HG03565 (cell line): ENCODE data around the gene OMD.

Source experiments
- ATAC-seq: cut with Tn5 transposase; IDR thresholded peaks from one replicate; pipeline ENCODE4 v1.9.1; 2021; ENCODE audit warnings: mild to moderate bottlenecking, moderate library complexity; ENCODE audit not compliant: unreplicated experiment

The OMD gene, protein sequence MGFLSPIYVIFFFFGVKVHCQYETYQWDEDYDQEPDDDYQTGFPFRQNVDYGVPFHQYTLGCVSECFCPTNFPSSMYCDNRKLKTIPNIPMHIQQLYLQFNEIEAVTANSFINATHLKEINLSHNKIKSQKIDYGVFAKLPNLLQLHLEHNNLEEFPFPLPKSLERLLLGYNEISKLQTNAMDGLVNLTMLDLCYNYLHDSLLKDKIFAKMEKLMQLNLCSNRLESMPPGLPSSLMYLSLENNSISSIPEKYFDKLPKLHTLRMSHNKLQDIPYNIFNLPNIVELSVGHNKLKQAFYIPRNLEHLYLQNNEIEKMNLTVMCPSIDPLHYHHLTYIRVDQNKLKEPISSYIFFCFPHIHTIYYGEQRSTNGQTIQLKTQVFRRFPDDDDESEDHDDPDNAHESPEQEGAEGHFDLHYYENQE

DNA sequence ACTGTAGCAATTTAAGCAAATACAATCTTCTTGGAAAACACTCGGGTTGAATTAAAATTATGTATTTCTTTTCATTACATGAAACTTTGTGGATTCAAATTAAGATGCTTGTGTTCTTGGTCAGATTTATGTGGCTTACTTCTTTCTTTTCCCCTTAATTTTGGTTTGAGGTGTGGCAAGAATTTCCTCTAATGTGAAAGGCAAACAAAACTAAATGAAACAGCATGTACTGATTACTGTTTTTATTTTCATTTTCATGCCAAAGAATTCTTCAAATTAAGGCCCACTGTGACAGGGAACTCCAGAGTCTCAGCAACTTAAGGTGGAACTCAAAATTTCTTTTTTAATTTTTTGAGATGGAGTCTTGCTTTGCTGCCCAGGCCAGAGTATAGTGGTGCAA is at the start of gene OMD:
OMD (minus strand) TSS at position 132 of the 400 bp plus-strand sequence. CDS start 6,913 bp downstream, outside the sequence.
- ATAC-seq, result no peak

DNA sequence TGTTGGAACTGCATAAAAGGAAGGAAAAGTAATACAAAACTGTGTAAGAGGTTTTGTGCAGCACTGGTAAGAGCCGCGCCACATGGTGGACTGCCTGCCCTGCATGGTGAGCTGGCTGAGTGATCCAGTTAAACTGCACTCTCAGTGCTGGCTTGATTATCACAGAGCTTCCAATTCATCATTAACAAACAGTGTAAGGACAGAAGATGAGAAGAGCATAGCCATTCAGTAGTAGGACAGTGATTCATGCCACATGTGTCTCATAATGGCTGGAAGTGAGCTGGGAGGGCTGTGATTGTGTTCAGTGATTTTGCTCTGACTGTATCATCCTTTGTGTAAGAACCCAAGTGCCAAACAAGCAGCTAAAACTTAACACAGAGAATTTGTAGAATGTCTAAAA is 43.9 kb upstream of the OMD start:
- no peak for ATAC-seq

DNA sequence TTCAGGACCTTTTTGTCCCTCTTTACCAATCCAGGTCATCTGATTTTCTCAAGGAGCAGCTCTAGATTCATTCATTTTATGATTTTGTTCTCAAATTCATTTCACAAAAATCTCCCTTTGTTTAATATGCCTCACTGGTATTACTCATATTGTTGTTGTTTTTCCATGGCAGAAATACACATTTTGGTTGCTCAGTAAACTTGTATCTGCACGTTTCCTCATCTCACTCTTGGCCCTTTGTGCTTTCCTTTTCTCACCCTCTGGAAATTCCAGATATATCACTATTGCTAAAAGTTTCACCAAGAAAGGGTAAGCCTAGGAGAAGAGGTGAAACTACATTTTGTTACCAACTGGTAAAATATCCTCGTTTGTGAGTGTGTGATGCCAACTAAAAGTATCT is 43.2 kb upstream of the OMD start:
- ATAC-seq, result no peak

DNA sequence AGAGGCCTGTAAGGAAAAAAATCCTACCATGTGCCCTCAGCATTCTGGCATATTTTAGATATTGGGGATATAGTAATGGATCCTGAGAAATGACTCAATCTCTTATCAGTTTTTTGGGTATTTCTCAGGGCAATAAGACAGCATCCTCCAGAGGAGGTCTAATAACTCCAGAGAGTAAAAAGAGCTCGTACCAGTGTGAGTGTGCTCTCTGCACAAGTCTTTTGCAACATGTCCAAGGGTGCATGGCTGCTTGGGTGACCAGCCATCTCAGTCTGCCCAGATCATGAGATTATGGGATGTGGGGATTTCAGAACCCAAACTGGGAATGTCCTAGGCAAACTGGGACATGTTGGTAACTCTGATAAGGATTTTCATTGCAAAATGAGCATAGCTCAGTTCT is 42.8 kb upstream of the OMD start:
- no peak for ATAC-seq

DNA sequence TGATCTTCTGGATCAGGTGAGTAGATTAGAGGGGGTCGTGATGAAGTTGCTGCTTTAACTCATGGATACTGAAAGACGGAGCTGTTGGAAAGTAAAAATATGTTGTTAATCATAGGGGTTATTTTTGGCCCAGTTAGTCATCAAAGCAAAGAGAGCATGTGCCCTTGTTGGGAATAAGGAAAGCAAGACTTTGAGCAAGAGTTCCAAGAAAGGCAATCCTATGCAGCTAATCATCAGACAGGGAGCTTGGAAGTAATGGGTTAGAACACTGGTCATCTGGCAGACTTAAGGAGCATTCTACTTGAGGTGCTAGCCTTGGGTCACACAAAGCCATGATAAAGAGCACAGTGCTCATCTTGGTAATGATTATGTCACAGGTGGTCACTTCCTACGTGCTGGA is 39.7 kb upstream of the OMD start:
- no peak for ATAC-seq

DNA sequence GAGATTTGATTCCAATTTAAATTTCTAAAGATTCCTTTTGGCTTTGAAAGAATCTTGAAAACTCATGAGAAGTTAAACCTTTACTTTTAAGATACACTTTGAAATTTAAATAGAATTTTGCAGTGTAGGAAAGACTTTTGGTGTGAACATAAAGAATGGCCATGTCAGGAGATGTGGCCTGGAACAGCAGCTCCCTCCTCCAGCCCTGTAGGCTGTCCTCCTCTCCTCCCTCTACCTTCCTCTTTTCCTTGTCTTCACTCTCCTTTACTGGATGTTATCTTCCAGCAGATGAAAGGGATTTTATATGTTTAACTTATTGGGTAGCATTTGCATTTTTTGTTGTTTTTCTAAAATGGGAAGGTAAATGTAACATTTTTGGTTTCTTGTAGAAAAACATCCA is 39.1 kb upstream of the OMD start:
- no peak for ATAC-seq

DNA sequence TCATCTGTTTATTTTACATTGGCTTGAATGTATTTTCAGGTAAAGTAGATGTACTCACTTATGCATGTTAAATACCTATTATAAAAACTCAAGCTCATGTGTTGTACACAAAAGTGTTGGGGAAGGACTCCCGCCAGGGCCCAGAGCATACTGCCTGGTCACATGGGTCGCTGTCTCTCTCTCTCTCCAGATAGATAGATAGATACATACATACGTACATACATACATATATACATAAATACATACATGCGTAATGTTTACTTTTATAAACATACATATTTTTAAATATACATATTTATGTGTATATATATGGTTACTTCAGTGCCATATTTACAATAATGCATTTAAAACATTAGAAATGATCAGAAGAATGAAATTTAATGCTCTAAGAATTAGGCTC is 33.3 kb upstream of the OMD start:
- no peak for ATAC-seq

DNA sequence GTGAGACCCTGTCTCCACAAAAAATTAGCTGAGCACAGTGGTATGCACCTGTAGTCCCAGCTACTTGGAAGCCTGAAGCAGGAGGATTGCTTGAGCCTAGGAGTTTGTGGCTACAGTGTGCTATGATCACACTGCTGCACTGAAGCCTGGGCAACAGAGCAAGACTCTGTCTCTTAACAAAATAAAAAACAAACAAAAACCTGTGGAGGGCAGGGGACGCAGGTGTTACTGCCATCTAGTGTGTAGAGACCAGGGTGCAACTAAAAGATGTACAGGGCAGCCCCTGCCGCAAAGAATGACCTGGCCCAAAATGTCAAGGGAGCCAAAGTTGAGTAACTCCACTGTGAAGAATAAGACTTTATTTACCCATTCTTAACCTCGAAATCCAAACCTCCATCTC is 30.9 kb upstream of the OMD start:
- no peak for ATAC-seq

DNA sequence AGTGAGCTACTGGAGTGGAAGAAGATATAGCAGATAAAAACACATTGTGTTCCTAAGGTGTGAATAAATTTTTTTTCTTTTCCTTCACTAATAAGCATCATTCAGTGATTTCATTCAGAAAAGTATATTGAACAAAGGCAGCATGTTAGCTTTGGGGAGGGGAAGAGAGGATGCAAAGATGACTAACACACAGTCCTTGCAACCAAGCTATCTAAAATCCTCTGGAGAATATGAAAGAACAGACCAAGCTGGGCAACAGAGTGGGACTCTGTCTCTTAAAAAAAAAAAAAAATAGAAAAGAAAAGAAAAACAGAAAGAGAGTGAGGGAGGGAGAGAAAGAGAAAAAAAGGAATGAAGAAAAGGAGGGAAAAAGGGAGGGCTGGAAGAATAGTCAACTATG is 22.3 kb upstream of the OMD start:
- no peak for ATAC-seq

DNA sequence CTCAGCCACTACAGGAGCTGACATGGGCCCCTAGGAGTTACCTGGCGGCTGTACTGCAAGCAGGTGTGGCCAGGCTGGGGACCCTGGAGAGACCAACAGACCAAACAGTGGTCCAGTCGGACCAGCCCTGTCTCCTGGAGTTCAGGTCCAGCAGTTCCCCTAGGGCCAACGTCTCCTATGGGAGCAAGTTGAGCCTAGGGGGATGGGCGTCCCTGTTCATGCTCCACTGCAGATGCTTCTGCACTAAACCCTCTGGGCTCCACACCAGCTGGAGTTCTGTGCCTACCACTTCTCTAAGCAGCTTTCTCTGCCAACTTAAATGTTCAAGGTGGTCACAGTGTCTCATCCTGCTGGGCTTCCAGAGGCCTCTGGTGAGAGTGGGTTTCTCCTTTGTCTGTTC is 20.6 kb upstream of the OMD start:
- ATAC-seq, result no peak

DNA sequence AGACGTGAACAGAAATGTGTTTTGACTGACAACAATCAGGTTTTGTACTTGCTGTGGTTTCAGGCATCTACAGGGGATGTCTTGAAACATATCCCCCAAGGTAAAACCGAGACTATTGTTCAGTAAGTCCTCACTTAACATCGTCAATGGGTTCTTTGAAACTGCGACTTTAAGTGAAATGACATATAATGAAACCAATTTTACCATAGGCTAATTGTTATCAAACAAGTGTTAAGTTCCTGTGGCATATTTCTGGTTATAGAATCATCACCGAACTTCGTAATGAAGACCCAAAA is 16.4 kb upstream of the OMD start:
- no peak for ATAC-seq

DNA sequence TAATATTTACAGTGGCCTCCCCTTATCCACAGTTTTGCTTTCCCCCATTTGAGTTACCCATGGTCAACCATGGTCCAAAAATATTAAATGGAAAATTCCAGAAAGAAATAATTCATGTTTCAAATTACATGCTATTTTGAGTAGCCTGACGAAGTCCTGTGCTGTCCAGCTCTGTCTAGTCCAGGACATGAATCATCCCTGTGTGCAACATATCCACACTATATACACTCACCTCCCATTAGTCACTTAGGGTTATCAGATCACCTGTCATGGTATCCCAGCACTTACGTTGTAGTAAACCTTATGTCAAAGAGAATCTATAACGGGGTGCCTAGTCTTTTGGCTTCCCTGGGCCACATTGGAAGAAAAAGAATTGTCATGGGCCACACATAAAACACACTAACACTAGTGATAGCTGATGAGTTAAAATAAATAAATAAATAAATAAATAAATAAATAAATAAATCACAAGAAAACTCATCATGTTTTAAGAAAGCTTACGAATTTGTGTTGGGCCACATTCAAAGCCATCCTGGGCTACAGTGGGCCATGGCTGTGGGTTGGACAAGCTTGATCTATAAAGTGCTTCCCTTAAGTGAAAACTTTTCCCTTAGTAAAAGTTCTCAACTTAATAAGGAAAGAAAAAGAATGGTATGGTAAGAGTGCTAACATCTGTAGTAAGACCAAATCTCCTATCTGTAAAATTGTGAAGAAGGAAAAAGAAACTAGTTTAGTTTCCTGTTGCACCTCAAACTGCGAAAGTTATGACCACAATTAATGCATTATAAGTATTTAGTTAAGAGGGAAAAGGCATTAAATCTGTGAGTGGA is 15.9 kb upstream of the OMD start:
- ATAC-seq, result no peak

DNA sequence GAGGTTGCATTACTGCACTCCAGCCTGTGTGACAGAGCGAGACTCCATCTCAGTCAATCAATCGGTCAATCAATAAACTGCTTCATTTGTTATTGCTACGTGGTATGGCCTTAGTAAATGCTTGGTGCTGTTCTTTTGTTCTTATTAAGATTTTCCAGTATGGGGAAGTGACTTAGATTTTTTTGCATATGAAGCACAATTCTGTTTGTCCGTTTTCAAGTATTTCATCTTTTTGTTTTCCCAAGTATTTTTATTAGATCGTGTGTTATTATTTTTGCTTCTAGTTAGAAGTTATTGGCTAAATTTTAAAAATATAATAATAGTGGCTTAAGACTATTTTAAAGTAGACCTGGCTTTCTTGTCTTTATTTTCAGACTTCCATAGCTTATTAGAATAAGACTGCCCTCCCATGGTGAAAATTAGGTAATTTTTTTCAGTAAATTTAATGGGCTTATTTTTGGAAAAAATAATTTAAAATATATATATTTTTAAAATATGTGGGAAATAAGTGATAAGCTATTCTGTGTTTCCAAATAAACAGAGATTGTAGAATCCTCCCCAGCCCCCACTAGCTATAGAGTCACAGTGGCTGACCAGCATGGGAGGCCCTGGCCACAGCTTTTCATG is 14.7 kb upstream of the OMD start:
- no peak for ATAC-seq

DNA sequence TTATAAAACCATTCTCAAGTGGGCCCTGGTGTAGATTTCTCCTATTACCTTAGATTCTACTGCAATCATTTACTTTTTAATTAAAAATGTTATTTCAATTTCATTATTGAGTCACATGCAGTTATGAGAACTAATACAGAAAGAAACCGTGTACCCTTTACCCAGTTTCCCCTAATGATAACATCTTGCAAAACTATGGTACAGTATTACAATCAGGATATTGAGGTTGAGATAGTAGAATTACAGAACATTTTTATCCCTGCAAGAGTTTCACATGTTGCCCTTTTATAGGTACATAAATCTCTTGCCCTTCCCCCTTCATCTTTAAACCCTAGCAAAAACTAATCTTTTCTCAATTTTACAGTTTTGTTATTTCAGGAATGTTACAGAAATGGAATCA is 11.0 kb upstream of the OMD start:
- ATAC-seq, result no peak

DNA sequence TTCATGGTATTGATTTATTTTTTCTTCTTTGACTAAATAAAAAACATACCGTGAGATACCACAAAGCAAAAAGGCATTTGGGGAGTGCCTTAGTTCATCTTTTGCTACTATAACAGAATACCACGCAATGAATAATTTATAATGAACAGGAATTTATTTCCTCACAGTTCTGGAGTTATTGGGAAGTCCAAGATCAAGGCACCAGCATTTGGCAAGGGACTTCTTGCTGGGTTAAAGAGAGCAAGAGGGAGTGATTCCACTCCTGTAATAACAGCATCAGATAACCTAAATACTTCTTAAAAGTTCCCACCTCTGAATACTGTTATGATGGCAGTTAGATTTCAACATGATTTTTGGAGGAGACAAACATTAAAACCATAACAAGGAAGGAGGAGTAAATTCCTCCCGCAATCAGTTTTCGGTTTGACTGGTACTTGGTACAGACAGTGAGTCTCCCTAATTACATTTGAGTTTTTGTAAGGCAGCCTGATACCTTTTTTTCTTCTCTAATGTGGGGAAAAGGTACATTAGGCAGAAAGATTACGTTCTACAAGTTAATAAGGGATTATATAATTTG is 8.8 kb upstream of the OMD start:
- ATAC-seq, result no peak

DNA sequence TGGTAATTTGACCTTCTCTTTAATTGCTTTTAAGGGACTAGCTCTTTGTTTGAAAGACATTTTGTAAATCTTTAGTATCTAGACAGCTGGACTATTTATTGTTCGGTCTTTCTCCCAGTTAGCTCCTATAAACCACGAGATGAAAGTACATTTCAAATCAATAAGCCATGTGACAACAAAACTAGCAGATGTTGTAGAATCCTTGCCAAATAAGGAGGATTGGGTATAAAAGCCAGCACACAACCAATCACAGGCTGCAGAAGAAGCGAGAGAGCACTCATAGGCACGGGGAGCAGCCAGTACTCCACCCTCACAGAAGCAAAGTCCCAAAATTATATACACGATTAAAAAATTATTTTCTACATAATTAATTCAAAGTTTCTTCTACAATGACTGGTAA is 8.1 kb upstream of the OMD start:
- ATAC-seq, result no peak

DNA sequence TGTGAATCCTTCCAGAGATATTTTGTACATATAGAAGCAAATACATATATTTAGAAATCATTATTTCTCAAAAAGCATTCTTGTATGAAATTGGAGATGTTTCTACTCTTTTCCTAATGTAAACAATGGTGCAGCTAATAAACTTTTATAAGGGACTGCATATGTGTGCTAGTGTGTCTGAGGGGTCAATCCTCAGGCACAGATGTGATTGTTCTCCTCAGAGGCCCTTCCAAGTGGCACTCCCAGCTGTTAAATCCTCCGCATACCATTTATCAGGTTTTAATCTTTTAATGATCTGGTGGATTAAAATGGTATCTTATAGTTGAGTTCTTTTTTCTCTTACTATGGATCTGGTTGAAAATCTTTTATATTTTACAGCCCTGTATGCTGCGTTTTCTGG is 5.6 kb upstream of the OMD start:
- ATAC-seq, result no peak

DNA sequence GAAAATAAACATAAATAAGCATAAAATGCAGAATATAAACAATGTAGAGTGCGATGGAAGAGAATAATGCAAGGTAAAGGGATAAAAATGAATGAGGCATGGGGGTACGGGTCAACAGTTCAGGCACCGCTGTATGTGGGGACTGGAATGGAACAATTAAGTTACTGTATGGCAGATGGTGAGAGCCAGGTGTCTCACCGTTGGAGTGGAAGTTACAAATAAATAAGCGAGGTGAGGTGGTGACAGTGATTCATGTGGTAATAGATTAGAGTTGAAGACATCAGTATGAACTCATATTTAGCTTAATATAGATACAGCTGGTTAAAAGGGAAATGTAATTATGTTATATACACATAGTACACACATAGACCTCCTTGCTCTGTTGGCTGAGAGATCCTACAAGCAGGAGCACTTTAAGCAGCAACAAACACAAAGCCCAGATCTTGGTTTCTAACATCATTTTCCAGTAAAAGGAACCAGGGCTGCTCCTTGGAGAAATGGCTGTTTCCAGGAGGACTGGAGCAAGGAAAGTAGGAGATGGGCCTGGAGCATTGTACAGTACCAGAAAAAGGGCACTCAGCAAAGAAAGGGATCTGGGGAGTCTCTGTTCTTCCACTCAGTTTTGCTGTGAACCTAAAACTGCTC is 2.4 kb upstream of the OMD start:
- ATAC-seq, result no peak

DNA sequence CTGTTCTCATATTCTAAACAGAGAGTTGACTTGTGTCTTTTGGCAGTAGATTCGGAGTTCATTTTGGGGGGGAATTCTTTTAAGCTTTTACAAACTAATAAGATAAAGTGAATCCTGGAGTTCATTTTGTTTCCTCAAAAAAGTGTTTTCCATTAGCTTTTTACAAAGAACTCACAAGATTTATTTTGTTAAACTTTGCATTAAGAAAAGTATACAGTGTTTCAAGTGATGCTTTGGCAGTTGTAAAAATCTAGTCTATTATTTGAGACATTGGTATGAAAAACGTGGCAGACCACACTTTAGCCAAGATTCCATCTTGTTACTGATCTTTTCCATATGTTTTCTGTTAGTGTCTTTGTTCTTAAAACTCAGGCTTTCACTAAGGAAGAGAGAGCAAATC is 1.2 kb upstream of the OMD start:
- no peak for ATAC-seq

DNA sequence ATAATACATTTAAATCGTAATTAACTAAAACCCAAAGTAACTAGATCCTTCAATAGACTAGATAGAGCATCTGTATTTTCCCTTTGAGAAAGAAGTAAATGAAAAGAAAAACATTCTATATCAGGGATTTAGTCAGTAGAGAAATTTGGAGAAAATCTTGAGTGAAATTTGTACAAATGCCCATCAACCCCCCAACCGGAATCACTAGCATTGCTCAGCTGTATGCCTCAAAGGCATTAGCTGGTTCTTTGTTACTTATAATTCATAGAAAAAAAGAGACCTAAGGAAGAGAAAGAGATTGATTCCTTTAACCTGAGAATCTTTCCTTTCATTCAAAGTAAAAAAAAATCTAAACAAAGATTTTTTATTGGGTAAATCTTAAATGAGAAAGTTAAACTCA is 659 bp downstream of the OMD start:
- no peak for ATAC-seq

DNA sequence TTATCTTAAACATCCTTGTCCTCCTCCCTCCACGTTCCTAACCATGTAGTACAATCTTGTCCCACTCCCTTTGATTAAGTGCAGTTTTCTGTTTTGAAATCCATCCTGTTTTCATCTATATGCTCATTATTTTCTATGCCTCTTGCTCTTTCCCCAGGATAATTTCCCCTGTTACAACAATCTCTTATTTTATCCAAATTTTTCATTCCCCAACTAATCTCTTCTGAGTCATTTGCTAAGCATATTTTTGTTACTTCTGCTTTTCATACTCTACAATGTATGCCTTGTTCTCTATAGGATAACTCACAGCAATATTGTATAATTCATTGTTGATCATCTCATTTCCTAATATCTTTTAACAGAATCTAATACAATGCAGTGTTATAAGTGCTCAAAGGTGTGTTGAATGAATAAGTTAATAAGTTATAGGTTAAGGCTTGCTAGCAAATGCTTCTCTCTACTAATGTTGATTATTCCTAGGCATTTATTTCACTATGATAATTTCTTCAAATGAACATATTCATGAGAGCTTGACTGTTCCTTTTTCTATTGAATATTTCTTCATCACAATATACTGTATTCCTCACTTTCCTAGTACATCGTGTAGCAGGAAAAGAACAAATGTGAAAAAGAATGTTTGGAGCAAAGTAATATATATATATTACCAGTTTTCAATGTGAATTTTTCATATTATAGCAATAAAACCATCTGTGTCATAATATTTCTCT is 1.5 kb downstream of the OMD start:
- no peak for ATAC-seq
